Activated naive CD8-positive, alpha-beta T cell treated with anti-CD3 and anti-CD28 coated beads for 36 hours (primary cell): Measurements from ENCODE around the gene CENPVL1. TPM values are rescaled to one million over a fixed set of nuclear protein-coding genes. Genes with fewer than 3 reads are reported as not detected.
"Not testable (repeated sequence)": the region's sequence is repeated elsewhere in the genome, so short reads cannot be mapped to it uniquely, and the experiment has no call there.

Source experiments
- DNase-seq: peaks from one replicate; pipeline ENCODE4 v3.0.0; 2021
- H3K27ac Mint-ChIP-seq: one replicate; pipeline ENCODE4 v1.8.0; 2022; ENCODE audit warnings: mild to moderate bottlenecking, moderate library complexity, mixed read lengths
- H3K27me3 Mint-ChIP-seq: one replicate; pipeline ENCODE4 v1.8.0; 2022; ENCODE audit warnings: mild to moderate bottlenecking, mixed read lengths
- H3K36me3 Mint-ChIP-seq: one replicate; pipeline ENCODE4 v1.8.0; 2021; ENCODE audit warnings: mild to moderate bottlenecking, mixed read lengths
- H3K4me1 Mint-ChIP-seq: one replicate; pipeline ENCODE4 v1.8.0; 2021; ENCODE audit warnings: mixed read lengths
- H3K4me3 Mint-ChIP-seq: one replicate; pipeline ENCODE4 v1.8.0; 2022; ENCODE audit warnings: mild to moderate bottlenecking, moderate library complexity, mixed read lengths
- H3K9me3 Mint-ChIP-seq: one replicate; pipeline ENCODE4 v1.8.0; 2022; ENCODE audit warnings: mixed read lengths
- total RNA-seq, 2 experiments: library from RNA; stranded (reverse); gene quantifications; one replicate each; pipeline ENCODE4 v1.2.3, GENCODE V29; 2021

CENPVL1 gene
- under 1 TPM in 1 of 2 experiments, not detected in 1; 0.14 TPM for total RNA-seq

DNA sequence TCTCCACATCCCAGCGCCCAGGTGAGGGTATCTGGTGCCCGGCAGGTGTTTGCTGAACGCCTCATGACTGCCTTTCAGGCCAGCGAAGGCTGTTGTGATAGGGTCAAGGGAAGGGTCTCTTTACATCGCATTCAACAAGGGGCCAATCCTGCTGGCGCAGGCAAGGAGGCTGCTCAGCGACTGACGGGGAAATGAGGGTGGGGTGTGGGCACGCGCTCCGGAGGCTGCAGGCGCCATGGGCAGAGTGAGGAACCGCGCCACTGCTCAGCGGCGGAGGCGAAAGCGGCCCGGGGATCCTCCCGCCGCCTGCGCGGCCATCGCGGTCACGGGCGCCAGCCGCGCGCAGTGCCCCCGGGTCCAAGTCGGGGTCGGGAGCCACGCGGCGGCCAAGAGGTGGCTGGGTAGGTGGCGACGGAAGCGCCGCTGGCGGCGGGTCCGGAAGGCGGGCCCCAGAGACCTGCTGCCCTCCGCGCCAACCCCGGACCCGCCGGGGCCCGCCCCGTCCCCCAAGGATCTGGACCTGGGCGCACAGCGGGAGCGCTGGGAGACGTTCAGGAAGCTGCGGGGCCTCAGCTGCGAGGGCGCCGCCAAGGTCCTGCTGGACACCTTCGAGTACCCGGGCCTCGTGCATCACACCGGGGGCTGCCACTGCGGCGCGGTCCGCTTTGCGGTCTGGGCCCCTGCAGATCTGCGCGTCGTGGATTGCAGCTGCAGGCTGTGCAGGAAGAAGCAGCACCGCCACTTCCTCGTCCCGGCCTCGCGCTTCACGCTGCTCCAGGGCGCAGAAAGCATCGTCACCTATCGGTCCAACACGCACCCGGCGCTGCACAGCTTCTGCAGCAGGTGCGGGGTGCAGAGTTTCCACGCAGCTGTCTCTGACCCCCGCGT is at the start of gene CENPVL1:
TSS of gene CENPVL1 (plus strand) at position 236 of the 888 bp plus-strand sequence. CDS start at position 236, 0 bp downstream.
- DNase-seq, H3K9me3 Mint-ChIP-seq, H3K36me3 Mint-ChIP-seq, H3K4me3 Mint-ChIP-seq, H3K27me3 Mint-ChIP-seq, H3K27ac Mint-ChIP-seq, H3K4me1 Mint-ChIP-seq: not testable (repeated sequence)

DNA sequence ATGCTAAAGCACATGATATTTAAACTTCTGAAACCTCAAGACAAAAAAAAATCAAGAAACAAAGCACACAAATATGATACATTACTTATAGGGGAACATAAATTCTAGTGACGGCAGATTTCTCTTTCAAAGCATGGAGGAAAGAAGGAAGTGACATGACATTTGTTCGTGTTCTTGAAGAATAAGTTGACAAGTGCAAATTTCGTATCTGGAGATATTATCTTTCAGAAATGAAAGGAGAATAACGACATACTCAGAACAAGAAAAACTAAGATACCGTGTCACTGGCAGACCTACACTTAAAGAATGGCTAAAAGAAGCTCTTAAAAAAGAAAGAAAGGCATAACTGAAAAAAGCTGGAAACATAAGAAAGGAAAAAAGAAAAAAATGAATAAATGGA is 44.3 kb upstream of the CENPVL1 start:
- no peaks in the 10 kb centered on the region for H3K36me3 Mint-ChIP-seq
- peaks cover 14% of the 10 kb centered on the region for H3K27me3 Mint-ChIP-seq
- no peak overlapping the region for H3K27ac Mint-ChIP-seq
- peaks cover 3% of the 10 kb centered on the region for H3K4me1 Mint-ChIP-seq
- H3K4me3 Mint-ChIP-seq: no peak overlapping the region
- DNase-seq: no peak
- H3K9me3 Mint-ChIP-seq: no peaks in the 10 kb centered on the region

DNA sequence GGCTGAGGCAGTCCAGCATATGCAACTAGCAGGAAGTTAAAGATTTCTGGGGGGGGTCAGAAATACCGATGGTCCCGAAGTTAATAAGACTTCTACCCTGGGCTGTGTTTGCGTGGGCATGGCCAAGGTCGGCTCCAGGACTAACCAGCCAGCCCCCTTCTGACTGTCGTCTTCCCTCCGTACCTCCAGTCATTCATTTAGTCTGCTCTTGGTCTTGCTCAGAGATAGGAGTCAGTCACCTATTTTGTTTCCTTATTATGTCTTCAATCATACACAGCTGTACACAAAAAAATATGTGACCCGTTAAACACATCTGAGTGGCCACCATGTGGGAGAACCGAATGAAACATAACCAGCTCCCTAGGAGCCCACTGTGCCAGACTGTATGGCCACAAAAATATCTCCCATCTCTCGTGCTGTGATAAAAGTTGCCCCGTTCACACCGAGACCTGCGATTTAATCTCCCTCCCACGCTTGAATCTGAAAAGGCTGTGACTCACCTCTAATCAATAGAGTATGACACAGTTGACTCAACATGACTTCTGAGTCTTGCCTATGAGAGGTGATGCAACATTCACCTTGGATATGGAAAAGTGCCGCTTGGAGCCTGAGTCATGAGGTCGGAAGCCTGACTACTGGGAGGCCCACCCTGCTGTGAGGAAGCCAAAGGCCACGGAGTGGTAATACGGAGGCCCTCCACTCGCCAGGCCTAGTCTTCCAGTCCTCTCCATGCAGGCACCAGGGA is 30.5 kb upstream of the CENPVL1 start:
- H3K4me3 Mint-ChIP-seq: not testable (repeated sequence)

DNA sequence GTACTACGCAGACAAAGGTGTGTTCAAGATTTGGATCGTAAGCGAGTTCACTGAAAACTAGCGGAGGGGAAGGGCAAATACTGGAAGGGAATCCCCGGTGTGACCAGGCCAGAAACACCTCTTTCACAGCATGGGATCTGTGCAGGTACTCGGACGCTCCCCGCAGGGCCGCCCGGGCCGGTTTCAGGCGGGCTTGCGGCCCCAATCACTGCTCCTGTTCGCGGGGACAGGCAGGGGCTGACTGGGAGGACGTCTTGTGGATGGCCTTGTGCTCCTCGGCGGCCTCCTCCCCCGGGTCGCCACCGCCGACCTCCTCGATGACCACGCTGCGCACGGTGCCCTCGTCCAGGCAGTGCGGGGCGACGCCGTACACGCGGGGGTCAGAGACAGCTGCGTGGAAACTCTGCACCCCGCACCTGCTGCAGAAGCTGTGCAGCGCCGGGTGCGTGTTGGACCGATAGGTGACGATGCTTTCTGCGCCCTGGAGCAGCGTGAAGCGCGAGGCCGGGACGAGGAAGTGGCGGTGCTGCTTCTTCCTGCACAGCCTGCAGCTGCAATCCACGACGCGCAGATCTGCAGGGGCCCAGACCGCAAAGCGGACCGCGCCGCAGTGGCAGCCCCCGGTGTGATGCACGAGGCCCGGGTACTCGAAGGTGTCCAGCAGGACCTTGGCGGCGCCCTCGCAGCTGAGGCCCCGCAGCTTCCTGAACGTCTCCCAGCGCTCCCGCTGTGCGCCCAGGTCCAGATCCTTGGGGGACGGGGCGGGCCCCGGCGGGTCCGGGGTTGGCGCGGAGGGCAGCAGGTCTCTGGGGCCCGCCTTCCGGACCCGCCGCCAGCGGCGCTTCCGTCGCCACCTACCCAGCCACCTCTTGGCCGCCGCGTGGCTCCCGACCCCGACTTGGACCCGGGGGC is 28.2 kb upstream of the CENPVL1 start:
- not testable (repeated sequence) for H3K4me3 Mint-ChIP-seq, H3K27me3 Mint-ChIP-seq, H3K36me3 Mint-ChIP-seq, H3K27ac Mint-ChIP-seq, DNase-seq, H3K4me1 Mint-ChIP-seq, H3K9me3 Mint-ChIP-seq

More for the DNA sequence above, 30.5 kb upstream of the CENPVL1 start:
- H3K9me3 Mint-ChIP-seq, DNase-seq, H3K4me1 Mint-ChIP-seq, H3K27ac Mint-ChIP-seq, H3K36me3 Mint-ChIP-seq, H3K27me3 Mint-ChIP-seq: not testable (repeated sequence)

DNA sequence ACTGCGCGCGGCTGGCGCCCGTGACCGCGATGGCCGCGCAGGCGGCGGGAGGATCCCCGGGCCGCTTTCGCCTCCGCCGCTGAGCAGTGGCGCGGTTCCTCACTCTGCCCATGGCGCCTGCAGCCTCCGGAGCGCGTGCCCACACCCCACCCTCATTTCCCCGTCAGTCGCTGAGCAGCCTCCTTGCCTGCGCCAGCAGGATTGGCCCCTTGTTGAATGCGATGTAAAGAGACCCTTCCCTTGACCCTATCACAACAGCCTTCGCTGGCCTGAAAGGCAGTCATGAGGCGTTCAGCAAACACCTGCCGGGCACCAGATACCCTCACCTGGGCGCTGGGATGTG is 27.6 kb upstream of the CENPVL1 start, which contains the start of gene CENPVL2:
TSS of gene CENPVL2 (minus strand) at position 112 of the 343 bp plus-strand sequence. CDS start at position 112, 0 bp downstream.
- H3K4me3 Mint-ChIP-seq, H3K36me3 Mint-ChIP-seq, H3K9me3 Mint-ChIP-seq, H3K4me1 Mint-ChIP-seq, DNase-seq, H3K27me3 Mint-ChIP-seq, H3K27ac Mint-ChIP-seq: not testable (repeated sequence)

DNA sequence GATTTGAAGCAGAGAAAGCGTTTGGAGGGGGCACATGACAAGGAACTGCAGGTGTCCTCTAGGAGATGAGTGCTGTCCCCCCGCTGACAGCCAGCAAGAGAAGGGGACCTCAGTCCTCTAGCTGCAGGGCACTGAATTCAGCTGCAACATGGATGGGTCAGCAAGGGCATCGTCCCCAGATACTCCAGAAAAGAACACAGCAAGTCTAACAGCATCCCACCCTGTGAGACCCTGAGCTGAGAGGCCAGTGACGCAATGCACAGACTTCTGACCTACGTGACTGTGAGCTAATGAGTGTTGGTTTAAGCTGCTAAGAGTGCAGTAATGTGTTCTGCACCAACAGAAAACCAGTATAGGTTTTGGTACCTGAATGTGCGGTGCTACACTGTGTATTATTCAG is 16.1 kb upstream of the CENPVL1 start:
- no peak overlapping the region for H3K4me3 Mint-ChIP-seq
- H3K27me3 Mint-ChIP-seq: peaks cover 8% of the 10 kb centered on the region

DNA sequence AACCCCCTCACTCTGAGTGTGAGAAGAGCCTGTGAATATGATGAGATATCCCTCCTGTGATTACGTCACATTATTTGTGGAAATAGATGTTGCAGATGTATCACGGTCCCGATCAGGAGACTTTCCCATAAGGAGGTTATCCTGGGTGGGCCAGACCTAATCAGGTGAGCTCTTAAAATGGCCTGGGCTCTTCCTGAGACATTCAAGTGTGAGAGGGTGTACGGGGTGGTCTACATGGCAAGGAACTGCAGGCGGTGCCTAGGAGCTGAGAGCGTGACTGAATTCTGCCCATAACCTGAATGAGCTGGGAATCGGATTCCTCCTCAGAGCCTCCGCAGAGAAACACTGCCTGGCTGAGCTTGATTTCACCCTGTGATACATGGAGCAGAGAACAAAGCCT is 12.9 kb upstream of the CENPVL1 start:
- no peak for DNase-seq
- Mint-ChIP-seq H3K36me3 (no peaks in the 10 kb centered on the region), H3K27ac (no peak overlapping the region)

More for the DNA sequence above, 16.1 kb upstream of the CENPVL1 start:
- H3K27ac Mint-ChIP-seq: no peak overlapping the region
- H3K9me3 Mint-ChIP-seq: no peaks in the 10 kb centered on the region
- H3K36me3 Mint-ChIP-seq: no peaks in the 10 kb centered on the region
- DNase-seq: no peak
- H3K4me1 Mint-ChIP-seq: no peaks in the 10 kb centered on the region

DNA sequence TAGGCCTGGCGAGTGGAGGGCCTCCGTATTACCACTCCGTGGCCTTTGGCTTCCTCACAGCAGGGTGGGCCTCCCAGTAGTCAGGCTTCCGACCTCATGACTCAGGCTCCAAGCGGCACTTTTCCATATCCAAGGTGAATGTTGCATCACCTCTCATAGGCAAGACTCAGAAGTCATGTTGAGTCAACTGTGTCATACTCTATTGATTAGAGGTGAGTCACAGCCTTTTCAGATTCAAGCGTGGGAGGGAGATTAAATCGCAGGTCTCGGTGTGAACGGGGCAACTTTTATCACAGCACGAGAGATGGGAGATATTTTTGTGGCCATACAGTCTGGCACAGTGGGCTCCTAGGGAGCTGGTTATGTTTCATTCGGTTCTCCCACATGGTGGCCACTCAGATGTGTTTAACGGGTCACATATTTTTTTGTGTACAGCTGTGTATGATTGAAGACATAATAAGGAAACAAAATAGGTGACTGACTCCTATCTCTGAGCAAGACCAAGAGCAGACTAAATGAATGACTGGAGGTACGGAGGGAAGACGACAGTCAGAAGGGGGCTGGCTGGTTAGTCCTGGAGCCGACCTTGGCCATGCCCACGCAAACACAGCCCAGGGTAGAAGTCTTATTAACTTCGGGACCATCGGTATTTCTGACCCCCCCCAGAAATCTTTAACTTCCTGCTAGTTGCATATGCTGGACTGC is 2.8 kb downstream of the CENPVL1 start:
- not testable (repeated sequence) for H3K4me1 Mint-ChIP-seq, H3K27ac Mint-ChIP-seq, H3K4me3 Mint-ChIP-seq, H3K27me3 Mint-ChIP-seq, DNase-seq, H3K36me3 Mint-ChIP-seq, H3K9me3 Mint-ChIP-seq

More for the DNA sequence above, 12.9 kb upstream of the CENPVL1 start:
- Mint-ChIP-seq H3K4me3 (no peak overlapping the region), H3K4me1 (no peaks in the 10 kb centered on the region), H3K9me3 (no peaks in the 10 kb centered on the region), H3K27me3 (peaks cover 8% of the 10 kb centered on the region)

DNA sequence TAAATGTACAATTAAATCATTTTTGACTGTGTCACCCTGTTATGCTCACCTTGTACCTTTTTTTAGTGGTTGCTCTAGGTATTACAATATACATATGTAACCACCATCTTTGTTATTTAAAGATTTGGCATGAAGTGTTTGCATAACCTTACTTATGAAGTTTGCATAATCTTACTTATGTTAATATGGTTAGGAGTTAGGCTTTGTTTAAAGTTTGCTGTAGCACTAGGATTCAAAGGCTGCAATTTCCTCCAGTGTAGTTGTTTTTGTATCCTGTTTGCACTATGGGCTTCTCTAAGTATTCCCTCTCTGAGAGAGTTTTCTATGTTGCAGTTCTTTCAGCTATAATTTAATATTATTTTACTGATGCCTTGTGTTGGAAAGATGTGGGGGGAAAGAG is 17.9 kb downstream of the CENPVL1 start:
- Mint-ChIP-seq H3K27ac (no peak overlapping the region), H3K9me3 (no peaks in the 10 kb centered on the region), H3K36me3 (no peaks in the 10 kb centered on the region), H3K27me3 (no peaks in the 10 kb centered on the region), H3K4me3 (no peak overlapping the region), H3K4me1 (no peaks in the 10 kb centered on the region)
- DNase-seq: no peak

DNA sequence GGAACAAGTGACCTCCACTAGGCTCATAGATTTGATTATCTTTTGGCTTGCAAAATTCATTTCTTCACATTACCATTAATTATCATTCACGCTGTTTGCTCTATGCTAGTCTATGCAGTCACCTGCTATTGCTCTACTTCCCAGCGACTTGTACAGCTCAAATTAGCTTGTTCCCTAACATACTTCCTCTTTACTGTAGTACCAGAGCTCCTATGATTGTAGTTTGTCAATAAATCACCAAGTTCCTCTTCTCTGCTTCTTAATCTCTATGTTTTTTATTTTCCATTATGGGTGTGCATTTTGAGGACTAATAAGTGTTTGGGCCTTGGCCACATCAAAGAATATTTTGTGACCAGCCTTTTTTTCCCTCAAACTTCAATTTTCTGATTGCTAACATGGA is 26.8 kb downstream of the CENPVL1 start:
- no peaks in the 10 kb centered on the region for H3K36me3 Mint-ChIP-seq
- H3K4me1 Mint-ChIP-seq: no peaks in the 10 kb centered on the region
- H3K4me3 Mint-ChIP-seq: no peak overlapping the region
- peaks cover 12% of the 10 kb centered on the region for H3K27me3 Mint-ChIP-seq
- H3K9me3 Mint-ChIP-seq: no peaks in the 10 kb centered on the region
- no peak overlapping the region for H3K27ac Mint-ChIP-seq
- no peak for DNase-seq

DNA sequence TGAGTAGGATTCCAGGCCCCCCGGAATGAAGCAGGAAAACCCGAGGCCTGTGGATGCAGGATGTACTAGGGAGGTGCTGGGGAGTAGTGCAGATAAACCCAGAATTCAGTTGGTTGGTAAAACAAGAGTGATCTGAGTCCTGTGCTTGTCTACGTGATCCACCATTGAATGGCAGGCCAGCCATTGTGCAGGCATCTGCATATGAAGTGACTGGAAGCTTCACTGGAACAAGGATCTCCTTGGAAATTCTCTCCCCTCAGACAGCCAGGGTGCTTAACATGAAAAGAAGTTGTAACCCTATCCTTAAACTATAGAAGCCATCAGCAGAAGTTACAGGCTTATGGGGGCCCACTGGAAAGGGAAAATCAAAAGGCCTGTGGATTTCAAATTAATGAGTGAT is 32.3 kb downstream of the CENPVL1 start:
- H3K27ac Mint-ChIP-seq: peak overlapping the region; percentile 79
- no peaks in the 10 kb centered on the region for H3K27me3 Mint-ChIP-seq
- peaks cover 9% of the 10 kb centered on the region for H3K4me1 Mint-ChIP-seq
- H3K4me3 Mint-ChIP-seq: no peak overlapping the region
- peaks cover 16% of the 10 kb centered on the region for H3K9me3 Mint-ChIP-seq
- peaks cover 34% of the 10 kb centered on the region for H3K36me3 Mint-ChIP-seq
- DNase-seq: no peak

DNA sequence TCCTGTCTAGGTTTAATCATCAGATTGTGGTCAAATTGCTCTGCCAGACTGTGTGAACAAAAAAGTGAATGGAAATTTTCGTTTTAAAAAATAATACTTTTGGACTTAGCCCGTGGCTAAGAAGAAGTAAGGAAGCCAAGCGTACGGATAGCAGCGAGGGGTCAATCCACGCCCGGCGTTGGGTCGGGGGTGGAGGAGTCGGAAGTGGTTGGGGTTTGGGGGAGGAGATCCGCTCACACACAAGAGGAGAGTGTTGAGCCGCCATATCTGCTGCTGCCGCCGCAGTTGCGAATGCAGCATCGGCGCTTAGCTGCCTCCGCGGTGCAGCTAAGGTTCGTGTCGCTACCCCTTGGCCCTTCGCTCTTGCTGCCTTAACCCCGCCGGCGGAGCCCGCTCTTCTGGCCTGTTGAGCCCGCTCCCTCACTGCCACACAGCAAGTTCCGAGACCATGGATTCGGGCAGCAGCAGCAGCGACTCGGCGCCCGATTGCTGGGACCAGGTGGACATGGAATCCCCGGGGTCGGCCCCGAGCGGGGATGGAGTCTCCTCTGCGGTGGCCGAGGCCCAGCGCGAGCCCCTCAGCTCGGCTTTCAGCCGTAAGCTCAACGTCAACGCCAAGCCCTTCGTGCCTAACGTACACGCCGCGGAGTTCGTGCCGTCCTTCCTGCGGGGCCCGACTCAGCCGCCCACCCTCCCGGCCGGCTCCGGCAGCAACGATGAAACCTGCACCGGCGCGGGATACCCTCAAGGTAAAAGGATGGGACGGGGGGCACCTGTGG is 33.1 kb downstream of the CENPVL1 start, which contains the start of gene GSPT2:
TSS of gene GSPT2 (plus strand) at position 264 of the 779 bp plus-strand sequence. CDS start at position 449, 185 bp downstream.
- peak; percentile 61 for DNase-seq
- H3K36me3 Mint-ChIP-seq: peaks cover 37% of the 10 kb centered on the region
- H3K4me3 Mint-ChIP-seq: peak within 1 kb of the TSS; percentile 88
- no peaks in the 10 kb centered on the region for H3K27me3 Mint-ChIP-seq
- H3K4me1 Mint-ChIP-seq: peaks cover 9% of the 10 kb centered on the region
- peak within 1 kb of the TSS; percentile 79 for H3K27ac Mint-ChIP-seq
- peaks cover 18% of the 10 kb centered on the region for H3K9me3 Mint-ChIP-seq

DNA sequence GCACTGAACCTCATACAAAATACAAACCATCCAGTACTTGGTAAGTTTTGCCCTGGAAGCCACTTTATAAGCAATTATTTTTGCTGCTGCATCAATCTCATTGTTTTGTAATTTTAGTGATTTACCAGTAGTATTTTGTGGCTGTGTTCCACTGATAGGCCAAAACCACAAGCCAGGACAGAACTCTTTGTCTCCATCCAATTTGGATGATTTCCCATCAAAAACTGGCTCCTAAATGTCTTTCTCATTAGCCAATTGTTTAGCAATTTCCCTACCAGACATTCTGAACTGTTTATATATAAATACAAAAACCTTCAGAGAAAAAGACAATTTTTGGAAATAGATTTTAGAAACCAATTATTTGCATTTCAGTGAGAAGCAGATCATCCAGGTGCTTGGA is 37.4 kb downstream of the CENPVL1 start:
- H3K4me3 Mint-ChIP-seq: no peak overlapping the region
- H3K27me3 Mint-ChIP-seq: no peaks in the 10 kb centered on the region

More for the DNA sequence above, 37.4 kb downstream of the CENPVL1 start:
- no peak for DNase-seq
- H3K4me1 Mint-ChIP-seq: peaks cover 9% of the 10 kb centered on the region
- no peak overlapping the region for H3K27ac Mint-ChIP-seq
- H3K9me3 Mint-ChIP-seq: peaks cover 27% of the 10 kb centered on the region
- H3K36me3 Mint-ChIP-seq: peaks cover 39% of the 10 kb centered on the region
